A549 (cell line): ENCODE measurements around the gene TMIGD2. TPM values are rescaled to one million over a fixed set of nuclear protein-coding genes. Genes with fewer than 3 reads are reported as not detected.

Source experiments
- ATAC-seq, 2 experiments: fragments of 200-7000 bp in 1 of 2; fragments of >200 bp in 1 of 2; cut with Nextera tagmentation in 1 of 2; cut with Tn5 transposase in 1 of 2; 3 replicates each; pipeline versions ENCODE4 v1.8.0 to v1.9.1; 2018 to 2020; ENCODE audit warnings: mild to moderate bottlenecking in 1 of 2, moderate library complexity in 1 of 2
- CTCF ChIA-PET: fragments of 300-600 bp; sonication (Branson Sonifier 250); formaldehyde crosslinking; extraction: SDS; loops from one replicate; lab custom pipeline; 2021; ENCODE audit warnings: antibody characterized with exemption, inconsistent platforms; lab: Yijun Ruan, JAX
- POLR2A ChIA-PET: fragments of 350-600 bp; formaldehyde crosslinking; extraction: SDS; loops from one replicate; lab custom pipeline; 2021; ENCODE audit warnings: antibody characterized with exemption, inconsistent platforms; lab: Yijun Ruan, JAX
- DNase-seq, 2 experiments: peaks; one replicate each; pipeline versions ENCODE4 v3.0.0 to v3.0.0-alpha.2; 2011 to 2016; ENCODE audit warnings: low read depth in 1 of 2, low spot score in 1 of 2
- FAIRE-seq: peaks from 2 replicates; lab custom pipeline; 2011; peaks lifted over from hg19 to GRCh38; lab: Jason Lieb, UNC
- H3K27ac ChIP-seq, 2 experiments: fragments of >200 bp; sonication (Bioruptor Twin); formaldehyde crosslinking; 3 replicates each; pipeline ENCODE4 v1.5.1; 2016 to 2017
- H3K4me1 ChIP-seq: fragments of >200 bp; sonication (Bioruptor Twin); formaldehyde crosslinking; 3 replicates; pipeline ENCODE4 v1.6.1; 2016
- H3K4me2 ChIP-seq: fragments of >200 bp; sonication (Bioruptor Twin); formaldehyde crosslinking; 3 replicates; pipeline ENCODE4 v1.6.1; 2016
- H3K4me3 ChIP-seq: fragments of >200 bp; sonication (Bioruptor Twin); formaldehyde crosslinking; 3 replicates; pipeline ENCODE4 v1.5.1; 2016
- H3K9me3 ChIP-seq: fragments of >200 bp; sonication (Bioruptor Twin); formaldehyde crosslinking; 3 replicates; pipeline ENCODE4 v1.6.1; 2016
- BCL3 ChIP-seq: fragments of >200 bp; sonication (Bioruptor Twin); formaldehyde crosslinking; IDR thresholded peaks from 3 replicates; pipeline ENCODE4 v1.6.1; 2016
- CBX2 ChIP-seq: fragments of 200-600 bp; sonication (generic); IDR thresholded peaks from 2 replicates; pipeline ENCODE4 v1.6.1; 2016; ENCODE audit warnings: low read depth, mild to moderate bottlenecking, borderline replicate concordance
- CBX8 ChIP-seq: fragments of 200-600 bp; sonication (generic); IDR thresholded peaks from 2 replicates; pipeline ENCODE4 v1.6.1; 2016
- CHD2 ChIP-seq: fragments of 150-350 bp; IDR thresholded peaks from 2 replicates; pipeline ENCODE4 v1.6.1; 2014; ENCODE audit warnings: low read length; ENCODE audit not compliant: partially characterized antibody
- CHD4 ChIP-seq: fragments of 200-600 bp; sonication (generic); IDR thresholded peaks from 2 replicates; pipeline ENCODE4 v1.6.1; 2016; ENCODE audit warnings: antibody characterized with exemption, mild to moderate bottlenecking, borderline replicate concordance
- CTCF ChIP-seq: fragments of >200 bp; sonication (Bioruptor Twin); formaldehyde crosslinking; IDR thresholded peaks from 3 replicates; pipeline ENCODE4 v1.5.1; 2016
- EP300 ChIP-seq, 2 experiments: fragments of >200 bp; sonication (Bioruptor Twin); formaldehyde crosslinking; IDR thresholded peaks; 2 replicates in 1 of 2; 3 replicates in 1 of 2; pipeline ENCODE4 v1.6.1; 2016 to 2017
- FOSB ChIP-seq: fragments of 250-450 bp; sonication (Bioruptor Pico); IDR thresholded peaks from 2 replicates; pipeline ENCODE4 v1.5.0; 2020; ENCODE audit warnings: mild to moderate bottlenecking, moderate library complexity
- FOSL2 ChIP-seq, 2 experiments: fragments of 450-650 bp in 1 of 2; fragments of >200 bp in 1 of 2; sonication (Bioruptor Twin) in 1 of 2; formaldehyde crosslinking; IDR thresholded peaks; 2 replicates each; pipeline versions ENCODE4 v1.5.0 to v1.6.1; 2016 to 2020; ENCODE audit warnings: mild to moderate bottlenecking in 1 of 2, moderate library complexity in 1 of 2
- FOXS1 ChIP-seq: fragments of 250-450 bp; sonication (Bioruptor Pico); IDR thresholded peaks from 2 replicates; pipeline ENCODE4 v1.5.0; 2020; ENCODE audit warnings: mild to moderate bottlenecking, moderate library complexity
- GATA3 ChIP-seq: IDR thresholded peaks from 2 replicates; pipeline ENCODE4 v1.6.1; 2012; ENCODE audit warnings: borderline replicate concordance
- HOXA7 ChIP-seq: fragments of 250-450 bp; sonication (Bioruptor Pico); IDR thresholded peaks from 2 replicates; pipeline ENCODE4 v1.5.0; 2020; ENCODE audit warnings: mild to moderate bottlenecking, moderate library complexity
- HOXB5 ChIP-seq: fragments of 250-450 bp; sonication (Bioruptor Pico); IDR thresholded peaks from 2 replicates; pipeline ENCODE4 v1.5.0; 2020; ENCODE audit warnings: mild to moderate bottlenecking, moderate library complexity
- KDM5A ChIP-seq: fragments of 200-600 bp; sonication (generic); IDR thresholded peaks from 2 replicates; pipeline ENCODE4 v1.6.1; 2016; ENCODE audit warnings: antibody characterized with exemption, mild to moderate bottlenecking
- MAX ChIP-seq: IDR thresholded peaks from 2 replicates; pipeline ENCODE4 v1.6.1; 2012
- MAZ ChIP-seq: fragments of 150-350 bp; IDR thresholded peaks from 2 replicates; pipeline ENCODE4 v1.6.1; 2014; ENCODE audit warnings: antibody characterized with exemption, low read depth, low read length, borderline replicate concordance
- PHF8 ChIP-seq: fragments of 200-600 bp; sonication (generic); IDR thresholded peaks from 2 replicates; pipeline ENCODE4 v1.6.1; 2016; ENCODE audit warnings: low read depth, mild to moderate bottlenecking, antibody characterized with exemption, moderate library complexity, borderline replicate concordance
- POLR2A ChIP-seq: IDR thresholded peaks from 2 replicates; pipeline ENCODE4 v1.6.1; 2012; ENCODE audit warnings: mild to moderate bottlenecking, low read length
- POLR2AphosphoS2 ChIP-seq: conservative IDR thresholded peaks from 2 replicates; pipeline ENCODE4 v1.6.1; 2012; ENCODE audit warnings: low read length, improper control_type of control experiment, inconsistent platforms
- RAD21 ChIP-seq, 2 experiments: fragments of >200 bp in 1 of 2; sonication (Bioruptor Twin) in 1 of 2; formaldehyde crosslinking in 1 of 2; IDR thresholded peaks in 1 of 2; conservative IDR thresholded peaks in 1 of 2; 2 replicates in 1 of 2; 3 replicates in 1 of 2; pipeline ENCODE4 v1.6.1; 2012 to 2018; ENCODE audit warnings: inconsistent platforms in 1 of 2
- RCOR1 ChIP-seq: fragments of 150-350 bp; IDR thresholded peaks from 2 replicates; pipeline ENCODE4 v1.6.1; 2014; ENCODE audit warnings: antibody characterized with exemption, low read length, low read depth
- RFX5 ChIP-seq: fragments of 450-650 bp; IDR thresholded peaks from 2 replicates; pipeline ENCODE4 v1.7.1; 2014; ENCODE audit warnings: antibody characterized with exemption, mild to moderate bottlenecking, moderate library complexity
- USF2 ChIP-seq: fragments of 450-650 bp; IDR thresholded peaks from 2 replicates; pipeline ENCODE4 v1.6.1; 2014; ENCODE audit warnings: antibody characterized with exemption
- WGBS: methylation state at CpG from one replicate; pipeline ENCODE4 v1.1.6; 2017; ENCODE audit errors: missing lambda C conversion rate; 5-methylcytosine and 5-hydroxymethylcytosine counted together
- polyA plus RNA-seq, 4 experiments: library from polyadenylated mRNA; depleted of rRNA in 3 of 4; stranded (reverse); fragments of >200 nt; fragmentation: RNase III in 1 of 4; extraction: RNeasy Plus Mini Kit Qiagen cat#74134 plus additional on column Dnase treatment in 1 of 4; gene quantifications; 2 replicates in 3 of 4; 3 replicates in 1 of 4; pipeline ENCODE4 v1.2.3, GENCODE V29; 2011 to 2017

TMIGD2 gene
- polyA plus RNA-seq, 2 of the 4 experiments (the other 2 are of a cell fraction) = not detected

- ChIA-PET CTCF (interaction anchor here (1.3 kb wide), 1 partner anchor 18 kb away, joined by 4 read pairs; no protein-coding TSS in a partner anchor), POLR2A (no interaction called here)
- H3K4me3 ChIP-seq = peak overlapping the region; percentile 17; the same call in 1 of the 3 replicates
- no peak for DNase-seq
- TF ChIP-seq EP300 (IDR thresholded peaks at IDR 0.05) (no peak), RCOR1 (no peak), KDM5A (no peak), POLR2AphosphoS2 (no peak), USF2 (no peak), MAZ (no peak), MAX (no peak), CTCF (no peak), HOXB5 (CRISPR knock-in tag) (no peak), RAD21 (conservative IDR thresholded peaks at IDR 0.05 in 1 of 2, IDR thresholded peaks at IDR 0.05 in 1 of 2) (no peak), CBX2 (no peak), FOXS1 (CRISPR knock-in tag) (no peak), FOSB (CRISPR knock-in tag) (no peak), CHD2 (no peak), FOSL2 (IDR thresholded peaks at IDR 0.05) (no peak), FOSL2 (CRISPR knock-in tag; IDR thresholded peaks at IDR 0.05) (no peak), HOXA7 (CRISPR knock-in tag) (no peak), RFX5 (no peak), GATA3 (no peak), POLR2A (no peak)
- ATAC-seq = no peak
- no peak overlapping the region for H3K27ac ChIP-seq
- H3K4me2 ChIP-seq = peak overlapping the region; percentile 72
- no peaks in the 10 kb centered on the region for H3K9me3 ChIP-seq
- 46% methylated on average over 6 of the region's 6 CpGs for WGBS
- no peak for FAIRE-seq
- H3K4me1 ChIP-seq = no peaks in the 10 kb centered on the region; the same call in 2 of the 3 replicates
These were observed 17.2 kb downstream of the TMIGD2 start for GRCh38 chr19:4284974-4285373.

GRCh38 chr19:4284176-4284958 lies 17.8 kb downstream of the TMIGD2 start:
- no peak for TF ChIP-seq CHD4
- no peak for TF ChIP-seq BCL3
- no peak for TF ChIP-seq PHF8
- TF ChIP-seq CBX8 = no peak
- TF ChIP-seq, all 56 proteins: peak for 0
- Histone ChIP-seq H3K9me3 (no peaks in the 10 kb centered on the region), H3K27ac (no peak overlapping the region), H3K4me1 (peaks cover 2% of the 10 kb centered on the region; the same call in 1 of the 3 replicates), H3K4me2 (peak overlapping the region; percentile 72), H3K4me3 (peak overlapping the region; percentile 17; the same call in 1 of the 3 replicates)
- CTCF ChIA-PET = interaction anchor here (0.6 to 1.4 kb wide), 4 partner anchors 17 to 280 kb away, joined by 3 to 4 read pairs (median 3); no protein-coding TSS in a partner anchor
- ATAC-seq (peak; percentile 94 to 96), DNase-seq (peak; percentile 84 to 93), FAIRE-seq (no peak)
- 13% methylated on average over 17 of the region's 20 CpGs for WGBS
- POLR2A ChIA-PET = no interaction called here
